Cardiac septum (tissue), 1 donor: ENCODE measurements around the gene PRLR. TPM values are rescaled to one million over a fixed set of nuclear protein-coding genes. Genes with fewer than 3 reads are reported as not detected.

ENCODE experiments used
- DNase-seq: peaks from one replicate; pipeline ENCODE4 v3.0.0-alpha.2; 2020; ENCODE audit warnings: low spot score
- intact Hi-C: fragments of 100-400 bp; cut with DNase I; formaldehyde crosslinking; loops from one replicate; pipeline ENCODE4 v1.14.0; 2022
- total RNA-seq: library from RNA; stranded (reverse); fragmentation: NEBNext Ultra II Directional; extraction: Animal tissue kit (Norgen Biotek cat#: 25700); gene quantifications from one replicate; pipeline ENCODE4 v1.2.1, GENCODE V29; 2021
- donor health status: DM: no; HTN: no; CAD: no.

PRLR gene
- total RNA-seq, 1 donor from 2014 or later: 0.30 TPM

GRCh38 chr5:35166043-35166442, 64.2 kb downstream of the PRLR start:
- no peak for DNase-seq
- intact Hi-C loops: no loop called here

- intact Hi-C loops: no loop called here
- no peak for DNase-seq
Measured at GRCh38 chr5:35164860-35165542, 65.3 kb downstream of the PRLR start.

- intact Hi-C loops: no loop called here
- DNase-seq: no peak
Measured at GRCh38 chr5:35163710-35164033, 66.6 kb downstream of the PRLR start.

GRCh38 chr5:35162848-35163709, 67.2 kb downstream of the PRLR start:
- DNase-seq: no peak
- intact Hi-C loops: no loop called here

- intact Hi-C loops: no loop called here
Measured at GRCh38 chr5:35161652-35162273, 68.5 kb downstream of the PRLR start.

GRCh38 chr5:35160486-35161116, 69.7 kb downstream of the PRLR start:
- DNase-seq: no peak
- intact Hi-C loops: no loop called here

More at GRCh38 chr5:35161652-35162273, 68.5 kb downstream of the PRLR start:
- DNase-seq: no peak

GRCh38 chr5:35159370-35159742, 70.9 kb downstream of the PRLR start:
- DNase-seq: no peak
- intact Hi-C loops: no loop called here

GRCh38 chr5:35158622-35159369, 71.5 kb downstream of the PRLR start:
- intact Hi-C loops: no loop called here
- no peak for DNase-seq

GRCh38 chr5:35158204-35158603, 72.1 kb downstream of the PRLR start:
- DNase-seq: no peak
- intact Hi-C loops: no loop called here

GRCh38 chr5:35153375-35153932, 76.8 kb downstream of the PRLR start:
- intact Hi-C loops: no loop called here
- no peak for DNase-seq

GRCh38 chr5:35152733-35153132, 77.6 kb downstream of the PRLR start:
- no peak for DNase-seq
- intact Hi-C loops: no loop called here

GRCh38 chr5:35151146-35151920, 79.0 kb downstream of the PRLR start:
- no peak for DNase-seq
- intact Hi-C loops: no loop called here

GRCh38 chr5:35149041-35149440, 81.2 kb downstream of the PRLR start:
- intact Hi-C loops: no loop called here
- no peak for DNase-seq

GRCh38 chr5:35146406-35146805, 83.9 kb downstream of the PRLR start:
- intact Hi-C loops: no loop called here
- DNase-seq: no peak

- intact Hi-C loops: no loop called here
- DNase-seq: no peak
Measured at GRCh38 chr5:35145691-35146317, 84.5 kb downstream of the PRLR start.

GRCh38 chr5:35145012-35145411, 85.3 kb downstream of the PRLR start:
- DNase-seq: no peak
- intact Hi-C loops: no loop called here

GRCh38 chr5:35143841-35144240, 86.4 kb downstream of the PRLR start:
- intact Hi-C loops: no loop called here
- DNase-seq: no peak

- DNase-seq: no peak
- intact Hi-C loops: no loop called here
Measured at GRCh38 chr5:35141739-35142138, 88.5 kb downstream of the PRLR start.
